Ishikawa (cell line): ENCODE results near the gene LGSN.

Experiments
- CEBPB ChIP-seq: IDR thresholded peaks from 2 replicates; pipeline ENCODE4 v1.6.1; 2012
- MAX ChIP-seq: IDR thresholded peaks from 2 replicates; pipeline ENCODE4 v1.6.1; 2012
- NFIC ChIP-seq: IDR thresholded peaks from 2 replicates; pipeline ENCODE4 v1.6.1; 2012
- REST ChIP-seq: IDR thresholded peaks from 2 replicates; pipeline ENCODE4 v1.6.1; 2012; ENCODE audit warnings: low read depth, mild to moderate bottlenecking
- TAF1 ChIP-seq: IDR thresholded peaks from 2 replicates; pipeline ENCODE4 v1.6.1; 2012; ENCODE audit warnings: low read depth, mild to moderate bottlenecking
- TEAD4 ChIP-seq: IDR thresholded peaks from 2 replicates; pipeline ENCODE4 v1.6.1; 2012
- YY1 ChIP-seq: IDR thresholded peaks from 2 replicates; pipeline ENCODE4 v1.6.1; 2012; ENCODE audit warnings: low read depth
- ZBTB7A ChIP-seq: IDR thresholded peaks from 2 replicates; pipeline ENCODE4 v1.6.1; 2012; ENCODE audit warnings: low read depth

- no peak for TF ChIP-seq TAF1
- TF ChIP-seq NFIC, result no peak
- TF ChIP-seq CEBPB, result no peak
- TF ChIP-seq MAX, result no peak
- no peak for TF ChIP-seq YY1
- no peak for TF ChIP-seq TEAD4
- TF ChIP-seq REST, result no peak
- TF ChIP-seq ZBTB7A, result no peak
Measured at GRCh38 chr6:63316113-63316512, 3.7 kb downstream of the LGSN start.
